GM18868 (cell line): ENCODE results near the gene SDR39U1.

Experiments used
- ATAC-seq: cut with Tn5 transposase; IDR thresholded peaks from one replicate; pipeline ENCODE4 v1.9.1; 2021; ENCODE audit warnings: mild to moderate bottlenecking, moderate library complexity; ENCODE audit not compliant: unreplicated experiment

The SDR39U1 gene

DNA sequence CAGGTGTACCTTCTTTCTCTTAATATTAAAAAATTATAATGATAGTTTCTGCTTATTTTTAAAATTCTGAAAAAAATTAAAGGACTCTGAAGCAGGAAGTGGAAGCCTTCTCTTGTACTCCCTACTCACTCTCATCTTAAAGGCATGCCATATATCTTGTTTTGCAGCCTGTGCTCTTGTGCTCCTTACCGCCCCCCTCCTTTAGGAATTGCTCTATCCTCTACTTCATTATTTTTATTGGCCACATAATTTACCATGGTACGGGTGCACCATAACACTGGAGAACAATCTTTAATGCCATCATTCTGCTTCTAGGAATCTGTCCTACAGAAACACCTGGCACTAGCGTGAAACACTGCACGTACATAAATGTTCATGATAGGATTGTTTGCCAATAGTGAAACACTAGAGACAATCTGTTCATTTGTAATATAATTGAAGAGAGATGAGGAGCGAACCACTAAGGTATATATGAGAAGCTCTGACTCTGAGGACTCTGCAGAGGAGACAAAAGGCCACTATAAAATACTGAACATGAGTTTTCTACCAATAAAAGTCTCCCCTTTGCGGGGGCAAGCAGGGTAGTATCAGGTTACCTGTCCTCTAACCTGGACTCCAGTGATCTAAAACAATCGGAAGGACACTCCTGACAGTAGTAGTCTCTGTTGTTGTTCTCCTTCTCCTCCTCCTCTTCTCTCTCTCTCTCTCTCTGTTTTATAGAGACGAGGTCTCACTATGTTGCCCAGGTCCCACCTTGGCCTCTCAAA is 50.1 kb downstream of the SDR39U1 start:
- no peak for ATAC-seq

DNA sequence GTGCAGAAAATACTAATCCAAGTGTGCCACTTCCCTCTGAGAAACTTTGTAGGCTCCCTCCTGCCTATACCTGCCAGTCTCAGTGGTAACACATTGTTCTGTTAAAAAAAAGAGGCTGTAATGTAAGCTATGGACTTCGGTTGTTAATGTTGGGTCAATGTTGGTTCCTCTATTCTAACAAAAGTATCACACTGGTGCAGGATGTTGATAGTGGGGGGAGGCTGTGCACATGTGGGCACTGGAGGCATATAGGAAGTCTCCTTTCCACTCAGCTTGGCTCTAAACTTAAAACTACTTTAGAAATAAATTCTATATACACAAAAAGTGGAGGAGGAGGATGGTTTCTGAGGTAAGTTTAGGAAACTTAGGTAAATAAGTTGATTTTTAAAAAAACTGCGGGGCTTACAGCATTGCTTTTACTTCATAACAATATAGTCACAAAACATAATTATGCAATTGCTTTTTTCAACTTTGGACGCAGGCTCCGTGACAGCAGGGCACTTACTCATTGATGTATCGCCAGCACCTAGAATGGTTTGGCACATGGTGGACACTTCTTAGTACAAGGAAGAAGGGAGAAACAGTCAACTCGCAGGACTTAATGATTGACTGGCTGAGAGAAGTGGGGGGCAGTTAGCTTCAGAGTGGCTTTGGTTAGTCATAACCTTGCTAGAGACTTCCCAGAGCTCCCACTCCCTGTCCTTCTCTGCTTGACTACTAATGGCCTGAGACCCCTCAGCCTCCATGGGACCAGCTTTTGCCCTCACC is 51.7 kb downstream of the SDR39U1 start:
- ATAC-seq = no peak
